ENCODE data around the gene SCO2. TPM values are rescaled to one million over a fixed set of nuclear protein-coding genes. Genes with fewer than 3 reads are reported as not detected.

Gene SCO2
- total and polyA plus RNA-seq, 9 of the 15 experiments (the other 6 are each of a cell fraction or from before 2014, with no cell fraction given) = 0.34 to 4.0 (median 1.1) TPM; not detected in 3

GRCh38 chr22:50526108-50526833 is 873 bp upstream of the SCO2 start (continued):
- TF ChIP-seq ZNF277 (CRISPR knock-in tag; IDR thresholded peaks at IDR 0.05; ENCODE audit: borderline replicate concordance) (no peak), ZNF146 (CRISPR knock-in tag; IDR thresholded peaks at IDR 0.05; ENCODE audit: unreplicated experiment) (peak; percentile 25), ZNF518B (CRISPR knock-in tag; IDR thresholded peaks at IDR 0.05) (no peak), ZNF699 (CRISPR knock-in tag; IDR thresholded peaks at IDR 0.05; ENCODE audit: insufficient replicate concordance) (no peak), RFX7 (CRISPR knock-in tag; IDR thresholded peaks at IDR 0.05) (no peak), GATAD2A (IDR thresholded peaks at IDR 0.05) (no peak), ZNF407 (IDR thresholded peaks at IDR 0.05; ENCODE audit: low read depth) (no peak), FOXA3 (CRISPR knock-in tag; conservative IDR thresholded peaks at IDR 0.05 in 1 of 2, IDR thresholded peaks at IDR 0.05 in 1 of 2) (no peak), BDP1 (IDR thresholded peaks at IDR 0.05; ENCODE audit: insufficient read depth, insufficient read length) (no peak), PTTG1 (tag; IDR thresholded peaks at IDR 0.05; ENCODE audit: low read depth) (no peak), USF2 (CRISPR knock-in tag; IDR thresholded peaks at IDR 0.05) (no peak), SLC30A9 (CRISPR knock-in tag; IDR thresholded peaks at IDR 0.05) (no peak)
